NCI-H1436 treated with DMSO at 0.1 percent for 48 hours (cell line): Measurements from ENCODE around the gene GPATCH4.
"Not testable (repeated sequence)": the region's sequence is repeated elsewhere in the genome, so short reads cannot be mapped to it uniquely, and the experiment has no call there.

ENCODE experiments used
- DNase-seq: peaks from one replicate; lab custom pipeline; 2025; lab: John Stamatoyannopoulos, UW

Gene GPATCH4

DNA sequence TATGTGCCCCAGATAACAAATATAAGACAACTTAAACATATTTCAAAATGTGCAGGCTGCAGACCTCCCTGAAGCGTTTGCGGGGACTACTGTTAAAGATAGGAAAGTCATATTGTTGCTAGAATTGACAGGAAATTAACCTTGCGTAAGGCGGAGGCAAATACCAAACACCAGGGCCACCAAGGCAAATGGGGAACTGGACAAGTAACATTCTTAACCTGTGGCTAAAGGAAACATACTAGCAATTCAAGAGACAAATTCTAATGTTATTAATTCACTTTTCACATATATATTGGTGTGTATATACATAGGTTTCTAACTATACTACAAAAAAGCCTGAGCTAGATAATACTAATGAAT, 24.8 kb upstream of the GPATCH4 start:
- no peak for DNase-seq

DNA sequence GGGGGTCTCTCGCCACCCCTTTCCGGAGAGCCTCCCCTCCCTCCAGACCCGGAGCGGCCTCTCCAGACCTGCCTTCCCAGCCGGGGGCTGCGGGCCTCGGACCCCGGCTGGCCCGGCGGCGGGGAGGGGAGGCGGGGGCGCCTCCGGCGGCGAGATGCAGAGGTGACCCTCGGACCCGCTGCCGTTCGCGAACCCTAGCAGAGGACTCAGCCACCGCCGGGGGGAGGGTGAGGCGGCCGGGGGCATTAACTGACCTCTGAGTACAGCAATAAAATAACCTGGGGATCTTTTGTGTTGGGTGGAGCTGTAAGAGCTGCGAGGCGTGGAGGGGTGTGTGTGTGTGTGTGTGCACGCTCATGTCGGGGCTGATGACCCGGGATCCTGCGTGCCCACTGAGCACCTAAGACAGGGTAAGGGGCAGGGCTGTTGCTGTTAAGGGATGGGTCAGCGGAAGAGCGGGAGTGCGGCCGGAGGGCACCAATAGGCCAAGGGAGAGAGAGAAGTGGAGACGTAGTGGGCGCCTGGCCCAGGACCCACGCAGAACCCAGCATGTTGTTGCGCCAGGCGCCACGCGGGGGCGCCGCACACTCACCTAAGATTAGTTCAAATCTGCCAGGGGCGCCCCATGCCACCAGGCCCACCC, 24.3 kb upstream of the GPATCH4 start:
- DNase-seq: no peak

DNA sequence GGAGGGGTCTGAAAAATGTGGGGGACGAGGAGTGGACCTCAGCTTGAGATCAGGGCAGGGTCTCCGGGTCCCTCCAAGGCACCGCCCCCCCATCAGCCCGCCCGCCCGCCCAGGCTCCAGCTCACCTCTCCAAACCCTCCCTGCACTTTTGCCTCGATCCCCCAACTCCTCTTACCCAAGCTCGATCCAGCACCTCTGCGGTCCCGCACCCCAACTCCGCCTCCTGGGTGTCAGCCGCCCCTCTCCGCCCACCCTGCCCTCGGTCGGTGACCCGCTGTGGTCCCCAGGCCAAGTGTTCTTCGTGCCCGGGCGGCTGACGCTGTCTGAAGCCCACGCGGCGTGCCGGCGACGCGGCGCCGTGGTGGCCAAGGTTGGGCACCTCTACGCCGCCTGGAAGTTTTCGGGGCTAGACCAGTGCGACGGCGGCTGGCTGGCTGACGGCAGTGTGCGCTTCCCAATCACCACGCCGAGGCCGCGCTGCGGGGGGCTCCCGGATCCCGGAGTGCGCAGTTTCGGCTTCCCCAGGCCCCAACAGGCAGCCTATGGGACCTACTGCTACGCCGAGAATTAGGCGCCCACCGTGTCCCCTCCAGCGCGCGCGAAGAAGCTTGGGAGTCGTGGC, 23.6 kb upstream of the GPATCH4 start:
- DNase-seq: no peak

DNA sequence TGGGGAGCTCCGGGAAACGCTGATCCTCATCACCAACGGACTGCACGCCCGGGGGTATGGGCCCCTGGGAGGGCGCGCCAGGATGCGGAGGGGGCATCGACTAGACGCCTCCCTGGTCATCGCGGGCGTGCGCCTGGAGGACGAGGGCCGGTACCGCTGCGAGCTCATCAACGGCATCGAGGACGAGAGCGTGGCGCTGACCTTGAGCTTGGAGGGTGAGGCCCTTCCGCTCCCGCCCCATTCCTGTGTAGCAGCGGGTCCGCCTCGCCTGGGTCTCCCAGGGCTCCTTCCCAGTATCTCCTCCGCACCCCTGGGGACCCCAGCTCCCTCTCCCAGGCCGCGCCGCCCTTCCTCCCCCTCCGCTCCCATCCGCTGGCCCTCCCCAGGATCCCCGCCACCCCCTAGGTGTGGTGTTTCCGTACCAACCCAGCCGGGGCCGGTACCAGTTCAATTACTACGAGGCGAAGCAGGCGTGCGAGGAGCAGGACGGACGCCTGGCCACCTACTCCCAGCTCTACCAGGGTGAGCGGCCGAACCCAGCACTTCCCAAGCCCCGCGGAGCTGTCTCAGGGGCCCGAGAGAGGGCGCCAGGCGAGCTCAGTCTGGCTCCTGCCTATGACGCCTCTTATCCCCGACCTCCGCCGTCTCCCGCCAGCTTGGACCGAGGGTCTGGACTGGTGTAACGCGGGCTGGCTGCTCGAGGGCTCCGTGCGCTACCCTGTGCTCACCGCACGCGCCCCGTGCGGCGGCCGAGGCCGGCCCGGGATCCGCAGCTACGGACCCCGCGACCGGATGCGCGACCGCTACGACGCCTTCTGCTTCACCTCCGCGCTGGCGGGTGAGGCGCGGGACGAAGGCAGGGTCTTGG, 22.9 kb upstream of the GPATCH4 start:
- DNase-seq: no peak

DNA sequence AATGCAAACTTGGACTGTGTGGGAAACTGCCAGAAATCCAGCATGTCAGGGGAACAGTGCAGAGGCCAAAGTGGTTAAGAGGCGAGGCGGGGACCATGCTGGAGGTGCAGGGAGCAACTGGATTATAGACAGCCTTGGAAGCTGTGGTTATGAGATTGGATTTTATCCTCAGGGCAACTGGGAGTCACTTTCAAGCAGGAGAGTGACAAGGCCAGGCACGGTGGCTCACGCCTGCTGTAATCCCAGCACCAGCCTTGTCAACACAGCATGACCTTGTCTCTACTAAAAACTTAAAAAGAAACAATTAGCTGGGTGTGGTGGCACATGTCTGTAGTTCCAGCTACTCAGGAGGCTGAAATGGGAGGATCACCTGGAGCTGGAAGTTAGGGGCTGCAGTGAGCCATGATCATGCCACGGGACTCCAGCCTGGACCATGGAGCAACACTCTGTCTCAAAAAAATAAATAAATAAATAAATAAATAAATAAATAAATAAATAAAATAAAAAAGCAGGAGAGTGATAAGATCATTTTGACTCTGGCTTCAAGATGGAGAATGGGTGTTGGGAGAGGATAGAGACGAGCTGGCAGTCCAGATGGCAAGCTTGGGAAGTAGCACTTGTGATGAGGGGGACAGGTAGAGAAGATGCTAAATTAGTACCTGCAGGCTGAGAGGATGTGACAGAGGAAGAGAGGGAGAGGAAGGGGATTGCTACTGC, 21.5 kb upstream of the GPATCH4 start:
- DNase-seq: no peak

DNA sequence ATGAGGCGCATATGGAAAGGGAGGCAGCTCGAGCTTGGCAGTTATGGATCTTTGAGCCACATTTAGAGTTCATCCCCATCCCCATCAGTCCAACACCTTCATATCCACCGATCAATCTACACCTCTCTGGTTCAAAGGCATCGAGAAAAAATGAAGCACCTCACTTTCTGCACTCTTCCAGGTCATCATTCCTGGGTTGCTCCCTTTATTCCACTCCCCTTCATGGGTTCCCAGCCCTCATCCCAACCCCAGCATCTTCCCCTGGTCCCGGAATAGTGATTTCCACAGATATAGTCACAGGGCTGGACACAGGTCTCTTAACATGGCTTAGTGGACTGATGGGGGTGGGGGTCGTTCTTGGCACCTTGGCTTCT, 18.3 kb upstream of the GPATCH4 start:
- DNase-seq: no peak

DNA sequence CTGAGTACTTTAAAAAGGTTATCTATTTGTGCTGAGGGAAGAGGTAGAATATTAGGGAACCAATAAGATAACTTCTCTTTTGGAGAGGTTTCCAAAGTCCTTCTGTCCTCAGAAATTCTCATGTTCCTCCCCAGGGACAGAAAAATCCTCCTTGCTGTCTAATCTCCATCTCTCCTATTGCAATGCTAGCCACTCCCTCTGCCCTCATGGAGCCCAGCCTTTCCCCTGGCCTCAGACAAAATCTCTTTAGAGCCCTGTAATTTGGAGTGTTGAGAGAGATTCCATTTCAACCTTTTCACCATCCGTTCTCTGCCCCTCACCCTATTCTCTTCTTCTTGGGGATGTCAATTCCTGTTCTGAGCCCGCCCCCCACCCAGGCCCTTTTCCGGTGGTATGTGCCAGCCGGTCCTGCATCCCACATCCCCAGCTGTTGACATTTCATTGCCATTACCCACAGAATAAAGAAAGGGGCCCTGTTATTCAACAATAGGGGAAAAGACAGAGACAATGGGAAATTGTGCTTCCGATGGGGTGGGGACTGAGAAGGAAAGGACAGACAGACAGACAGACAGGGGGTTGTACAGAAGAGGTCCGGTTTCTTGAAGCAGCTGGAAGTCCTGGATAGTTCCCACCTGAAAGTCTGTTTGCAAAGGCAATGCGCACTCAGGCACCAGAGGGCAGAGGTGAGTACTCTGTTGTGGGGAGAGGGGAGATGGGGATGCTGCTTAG, 17.7 kb upstream of the GPATCH4 start, which contains the start of gene HAPLN2:
TSS of gene HAPLN2 (plus strand) at position 563 of the 729 bp plus-strand sequence. CDS start 4,076 bp downstream, outside the sequence.
- DNase-seq: no peak

DNA sequence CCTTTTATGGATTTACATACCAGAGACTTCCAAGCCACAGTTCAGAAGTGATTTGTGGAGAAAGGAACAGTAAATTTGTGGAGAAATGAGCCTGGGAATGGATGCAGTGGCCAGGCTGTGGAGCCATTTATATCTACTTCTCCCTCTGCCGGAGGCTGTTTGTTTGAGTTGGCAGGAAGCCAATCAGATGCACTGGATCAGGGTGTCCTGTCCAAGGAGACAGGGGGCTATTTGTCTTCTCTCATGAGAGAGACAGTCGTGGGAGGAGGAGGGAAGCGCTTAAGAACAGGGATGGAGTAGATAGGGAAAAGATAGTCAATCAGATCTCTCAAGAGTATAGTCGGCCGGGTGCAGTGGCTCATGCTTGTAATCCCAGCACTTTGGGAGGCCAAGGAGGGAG, 15.2 kb upstream of the GPATCH4 start:
- DNase-seq: no peak

DNA sequence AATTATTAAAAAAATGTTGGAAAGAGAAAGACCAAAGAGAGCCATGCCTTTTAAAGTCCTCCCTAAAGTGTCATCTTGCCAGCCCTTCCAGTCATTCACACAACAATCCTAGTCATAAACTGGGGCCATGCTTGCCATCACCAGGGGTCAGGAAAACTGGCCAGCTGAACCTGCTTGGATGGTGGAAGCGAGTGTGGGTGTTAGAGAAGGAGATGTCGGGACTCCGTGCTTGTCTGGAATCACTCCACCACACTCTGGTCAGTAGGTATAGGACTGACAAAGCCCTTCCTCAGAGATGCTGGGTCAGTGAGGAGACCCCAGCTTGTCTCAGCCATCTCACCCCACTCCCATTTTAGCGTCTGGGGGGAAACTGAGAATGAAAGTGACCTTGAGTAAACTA, 14.7 kb upstream of the GPATCH4 start:
- DNase-seq: no peak

DNA sequence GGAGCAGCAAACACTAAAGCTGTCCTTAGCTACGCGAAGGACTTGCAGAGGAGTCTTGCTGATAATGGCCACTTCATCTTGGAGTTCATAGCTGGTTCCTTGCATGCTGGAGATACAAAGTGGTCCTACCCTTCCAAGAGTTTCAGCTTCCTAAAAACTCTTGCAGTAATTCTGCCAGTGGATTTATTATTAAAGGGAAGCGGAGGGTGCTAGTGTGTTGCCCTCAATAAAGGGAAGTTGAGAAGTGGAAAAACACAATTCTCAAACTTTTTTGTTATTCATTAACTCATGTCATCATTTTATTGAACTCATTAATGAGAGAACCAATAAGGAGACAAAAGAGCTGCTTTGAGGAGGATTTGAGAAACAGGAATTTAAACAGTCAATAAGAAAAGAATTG, 11.4 kb upstream of the GPATCH4 start:
- DNase-seq: no peak

DNA sequence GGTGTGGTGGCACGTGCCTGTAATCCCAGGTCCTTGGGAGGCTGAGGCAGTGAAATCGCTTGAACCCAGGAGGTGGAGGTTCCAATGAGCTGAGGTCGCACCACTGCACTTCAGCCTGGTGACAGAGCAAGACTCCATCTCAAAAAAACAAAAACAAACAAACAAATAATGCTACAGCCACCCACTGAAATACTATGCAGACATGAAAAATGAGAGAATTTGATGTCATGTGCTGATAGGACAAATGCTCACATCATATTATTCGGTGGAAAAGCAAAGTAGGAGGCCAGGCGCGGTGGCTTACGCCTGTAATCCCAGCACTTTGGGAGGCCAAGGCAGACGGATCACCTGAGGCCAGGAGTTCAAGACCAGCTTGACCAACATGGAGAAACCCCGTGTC, 8.8 kb upstream of the GPATCH4 start:
- not testable (repeated sequence) for DNase-seq

DNA sequence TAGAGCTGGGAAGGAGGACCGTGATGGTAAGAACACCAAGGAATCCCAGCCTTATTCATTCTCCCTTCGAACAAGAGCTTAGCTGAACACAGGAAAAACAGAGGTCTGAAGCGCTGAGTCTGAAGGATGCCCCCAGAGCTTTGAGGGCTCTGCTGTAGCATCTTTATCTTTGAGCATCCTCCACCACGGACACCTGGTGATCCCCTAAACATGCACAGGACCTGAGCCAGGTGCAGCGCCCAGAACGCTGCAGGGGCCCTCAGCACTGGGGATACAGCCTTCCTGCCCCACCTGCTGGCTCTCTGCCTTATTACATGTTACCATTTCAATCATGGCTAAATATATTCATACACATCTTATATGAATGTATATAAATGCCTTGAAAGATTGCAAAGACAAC, 7.7 kb upstream of the GPATCH4 start:
- DNase-seq: no peak

DNA sequence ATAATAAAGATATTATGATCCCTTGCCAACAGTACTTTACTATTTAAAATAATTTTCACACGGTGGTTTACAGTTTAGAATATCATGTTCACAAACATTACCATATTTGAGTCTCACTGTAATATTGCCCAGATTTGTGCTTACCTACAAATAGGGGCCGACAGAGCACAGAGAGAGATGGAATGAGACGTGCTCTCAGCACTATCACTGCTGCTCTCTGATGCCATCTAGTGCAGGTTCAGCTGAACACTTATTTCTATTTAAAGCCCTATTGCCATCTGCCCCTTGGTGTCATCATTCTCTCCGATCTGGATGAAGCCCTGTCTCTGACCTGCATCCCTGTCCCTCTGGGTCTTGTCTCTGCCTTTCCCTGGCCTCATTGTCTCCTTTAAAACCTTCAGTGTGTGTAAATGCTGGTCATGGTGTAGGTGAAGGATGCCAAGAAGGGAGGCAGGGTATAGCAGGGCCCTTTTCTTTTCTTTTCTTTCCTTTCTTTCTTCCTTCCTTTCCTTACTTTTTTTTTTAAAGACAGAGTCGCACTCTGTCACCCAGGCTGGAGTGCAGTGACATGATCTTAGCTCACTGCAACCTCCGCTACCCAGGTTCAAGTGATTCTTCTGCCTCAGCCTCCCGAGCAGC, 6.9 kb upstream of the GPATCH4 start:
- no peak for DNase-seq

DNA sequence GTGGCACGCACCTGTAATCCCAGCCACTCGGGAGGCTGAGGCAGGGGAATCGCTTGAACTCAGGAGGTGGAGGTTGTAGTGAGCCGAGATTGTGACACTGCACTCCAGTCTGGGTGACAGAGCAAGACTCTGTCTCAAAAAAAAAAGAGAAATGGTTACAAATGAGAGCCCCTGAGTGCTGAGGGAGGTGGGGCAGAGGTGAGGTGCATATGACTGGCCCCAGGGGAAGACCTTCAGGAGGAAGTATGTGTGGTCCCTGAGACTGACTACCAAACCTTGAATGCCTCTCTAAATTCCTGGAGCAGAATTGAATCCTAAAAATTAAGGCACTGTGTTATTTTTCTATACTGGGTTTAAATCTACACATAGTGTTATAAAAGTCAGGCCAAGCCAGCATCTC, 6.1 kb upstream of the GPATCH4 start:
- not testable (repeated sequence) for DNase-seq

DNA sequence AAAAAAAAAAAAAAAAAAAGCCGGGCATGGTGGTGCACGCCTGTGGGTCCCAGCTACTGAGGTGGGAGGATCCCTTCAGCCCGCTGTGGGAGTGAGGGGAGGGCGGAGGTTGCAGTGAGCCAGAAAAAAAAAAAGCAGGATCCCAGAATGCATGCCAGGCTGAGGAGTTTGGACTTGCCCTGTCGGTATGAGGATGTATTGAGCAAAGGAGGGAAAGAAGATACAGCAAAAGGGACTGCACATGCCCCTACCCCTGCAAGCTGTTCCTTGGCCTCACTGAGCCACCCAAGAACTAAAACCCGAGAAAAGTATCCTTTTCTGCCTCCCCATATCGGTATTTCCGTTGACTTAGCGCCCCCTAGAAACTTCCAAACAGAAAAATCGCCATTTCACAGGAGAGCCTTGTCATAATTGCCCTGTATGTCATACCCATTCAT, 1.3 kb upstream of the GPATCH4 start:
- no peak for DNase-seq

DNA sequence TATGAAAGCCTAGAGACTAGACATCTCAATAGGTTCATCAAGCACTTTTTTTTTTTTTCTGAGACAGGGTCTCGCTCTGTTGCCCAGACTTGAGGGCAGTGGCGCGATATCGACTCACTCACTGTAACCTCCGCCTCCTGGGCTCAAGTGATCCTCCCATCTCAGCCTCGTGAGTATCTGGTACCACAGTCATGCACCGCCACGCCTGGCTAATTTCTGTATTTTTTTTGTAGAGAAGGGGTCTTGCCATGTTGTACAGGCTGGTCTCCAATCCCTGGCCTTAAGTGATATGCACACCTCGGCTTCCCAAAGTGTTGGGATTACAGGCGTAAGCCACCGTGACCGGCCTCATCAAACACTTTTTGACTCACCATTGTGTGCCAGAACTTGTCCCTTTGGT, 613 bp upstream of the GPATCH4 start:
- DNase-seq: no peak

DNA sequence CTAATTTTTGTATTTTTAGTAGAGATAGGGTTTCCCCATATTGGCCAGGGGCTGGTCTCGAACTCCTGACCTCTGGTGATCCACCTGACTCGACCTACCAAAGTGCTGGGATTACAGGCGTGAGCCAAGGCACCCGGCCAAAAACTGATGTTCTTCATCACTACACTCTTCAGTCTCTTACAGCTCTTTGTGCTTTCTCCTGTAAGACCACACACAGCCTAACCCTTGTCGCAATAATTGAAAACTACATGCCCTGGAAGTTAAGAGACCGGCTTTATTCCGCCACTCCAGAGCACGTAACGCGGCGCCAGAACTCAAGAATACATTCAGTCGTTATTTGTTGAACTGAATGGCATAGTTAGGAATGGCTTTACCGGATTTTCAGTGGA, 552 bp downstream of the GPATCH4 start:
- DNase-seq: no peak

DNA sequence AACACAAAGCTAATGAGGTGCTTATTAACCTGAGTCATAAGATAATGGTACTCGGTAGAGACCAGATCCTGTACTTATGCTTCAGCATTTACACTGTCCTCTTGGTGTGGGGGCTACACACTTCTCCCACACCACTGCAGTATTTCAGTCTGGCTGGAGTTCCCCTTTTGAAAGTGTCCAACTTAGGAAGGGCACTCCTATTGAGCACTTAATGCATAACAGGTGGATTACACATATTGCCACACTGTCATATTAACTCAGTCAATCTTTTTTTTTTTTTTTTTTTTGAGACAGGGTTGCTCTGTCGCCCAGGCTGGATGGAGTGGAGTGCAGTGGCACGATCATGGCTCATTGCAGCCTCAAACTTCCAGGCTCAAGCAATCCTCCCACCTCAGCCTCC, 1.5 kb downstream of the GPATCH4 start:
- no peak for DNase-seq

DNA sequence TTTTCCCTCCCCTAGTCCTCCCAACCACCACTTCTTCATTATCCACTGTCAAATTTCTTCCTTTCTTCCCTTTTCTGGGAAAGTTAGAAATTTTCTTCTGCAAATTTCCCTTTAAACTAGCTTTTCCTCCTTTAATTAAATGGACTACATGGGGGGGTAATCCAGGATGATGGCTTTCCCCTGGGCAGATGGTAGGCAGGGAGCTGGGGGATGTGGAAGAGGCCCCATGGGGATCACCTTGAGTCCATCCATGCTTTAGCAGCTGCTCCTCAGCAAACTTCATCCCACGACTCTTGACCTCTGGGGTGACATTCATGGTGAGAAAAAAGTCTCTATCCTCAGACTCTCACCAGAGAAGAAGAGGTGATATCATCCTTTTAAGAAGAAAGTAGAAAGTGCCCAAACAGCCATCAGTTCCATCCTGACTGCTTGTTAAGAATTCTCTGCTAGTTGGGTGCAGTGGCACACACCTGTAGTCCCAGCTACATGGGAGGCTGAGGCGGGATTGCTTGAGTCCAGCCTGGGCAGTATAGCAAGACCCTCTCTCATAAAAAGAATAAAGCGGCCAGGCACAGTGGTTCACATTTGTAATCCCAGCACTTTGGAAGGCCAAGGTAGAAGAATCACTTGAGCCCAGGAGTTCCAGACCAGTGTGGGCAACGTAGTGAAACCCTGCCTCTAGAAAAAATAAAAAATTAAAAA, 2.4 kb downstream of the GPATCH4 start:
- DNase-seq: no peak

DNA sequence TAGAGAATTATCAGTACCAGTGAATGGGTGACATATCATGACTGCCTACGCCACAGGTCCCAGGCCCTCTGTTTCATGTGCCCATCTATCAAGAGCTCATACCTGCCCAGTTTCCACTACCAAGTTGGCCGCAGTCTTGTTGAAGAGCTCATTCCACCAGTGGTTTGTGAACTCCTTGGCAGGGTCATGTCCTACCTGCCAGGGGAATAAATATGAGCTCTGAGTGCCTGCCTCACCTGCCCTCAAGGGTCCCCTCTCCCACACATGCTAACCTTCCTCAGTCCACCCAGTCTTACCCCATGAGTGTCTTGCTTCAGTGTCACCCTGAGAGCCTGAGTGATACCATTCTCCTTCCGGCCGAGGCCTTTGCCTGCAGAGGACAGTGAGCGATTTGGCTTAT, 3.2 kb downstream of the GPATCH4 start:
- DNase-seq: no peak

DNA sequence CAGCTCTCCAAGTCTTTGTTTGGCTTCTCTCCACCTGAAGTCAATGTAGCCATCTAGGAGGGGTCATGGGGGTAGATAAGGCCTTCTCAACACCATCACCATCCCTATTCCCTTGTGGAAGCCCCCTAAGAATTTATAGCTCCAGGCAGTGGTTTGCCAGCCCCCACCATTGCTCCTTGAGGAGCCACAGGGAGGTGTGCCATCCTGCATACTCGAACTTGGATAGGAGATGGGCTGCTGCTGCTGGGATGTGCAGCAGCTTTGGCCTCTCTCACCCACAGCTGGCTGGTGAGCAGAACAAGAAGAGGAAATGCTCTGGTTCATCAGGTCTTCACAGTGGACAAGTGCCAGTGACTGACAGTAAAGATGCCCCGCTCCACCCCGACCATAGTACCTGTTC, 4.9 kb downstream of the GPATCH4 start:
- no peak for DNase-seq
